ENCODE measurements around the gene CHRM2. TPM values are rescaled to one million over a fixed set of nuclear protein-coding genes. Genes with fewer than 3 reads are reported as not detected.

The CHRM2 gene
- total RNA-seq, 1 donor from 2014 or later = not detected

GRCh38 chr7:136940122-136940521 is 71.7 kb downstream of the CHRM2 start:
- DNase-seq (ENCODE audit: low spot score) = no peak
- H2AFZ ChIP-seq (replicated peaks) = no peak overlapping the region
- no peaks in the 10 kb centered on the region for H3K9me3 ChIP-seq (ENCODE audit: low read depth)
- no peak overlapping the region for H3K9ac ChIP-seq
- H3K79me2 ChIP-seq (ENCODE audit: low read depth) = no peaks in the 10 kb centered on the region
- H4K20me1 ChIP-seq (ENCODE audit: low read depth) = no peaks in the 10 kb centered on the region
- no peak overlapping the region for H3K27ac Mint-ChIP-seq
- no peak overlapping the region for H3K27ac ChIP-seq
- H3K4me3 ChIP-seq = no peak overlapping the region
- no peaks in the 10 kb centered on the region for H3F3A ChIP-seq (ENCODE audit: low read depth)
- H3K4me3 Mint-ChIP-seq = no peak overlapping the region
- no peaks in the 10 kb centered on the region for H3K9me3 Mint-ChIP-seq
- no peaks in the 10 kb centered on the region for H3K36me3 ChIP-seq
- H3K27me3 Mint-ChIP-seq (ENCODE audit: insufficient read depth, low read depth) = peaks cover 2% of the 10 kb centered on the region
- TF ChIP-seq CTCF (IDR thresholded peaks at IDR 0.05) (no peak), EZH2phosphoT487 (IDR thresholded peaks at IDR 0.05) (no peak), EZH2 (IDR thresholded peaks at IDR 0.05) (no peak)
- H3K27me3 ChIP-seq = no peaks in the 10 kb centered on the region
- H3K36me3 Mint-ChIP-seq = no peaks in the 10 kb centered on the region
- no peak overlapping the region for H3K4me2 ChIP-seq
- H3K4me1 ChIP-seq = no peaks in the 10 kb centered on the region
- H3K4me1 Mint-ChIP-seq = peaks cover 8% of the 10 kb centered on the region

GRCh38 chr7:136940917-136941316 is 72.5 kb downstream of the CHRM2 start:
- no peaks in the 10 kb centered on the region for H3K36me3 ChIP-seq
- Mint-ChIP-seq H3K27me3 (ENCODE audit: insufficient read depth, low read depth) (peaks cover 5% of the 10 kb centered on the region), H3K9me3 (no peaks in the 10 kb centered on the region), H3K4me1 (peaks cover 8% of the 10 kb centered on the region), H3K36me3 (no peaks in the 10 kb centered on the region), H3K27ac (no peak overlapping the region), H3K4me3 (no peak overlapping the region)
- no peak overlapping the region for H3K27ac ChIP-seq
- H3K4me2 ChIP-seq = no peak overlapping the region
- H3K9me3 ChIP-seq (ENCODE audit: low read depth) = no peaks in the 10 kb centered on the region
- DNase-seq (ENCODE audit: low spot score) = no peak
- H3F3A ChIP-seq (ENCODE audit: low read depth) = no peaks in the 10 kb centered on the region
- no peaks in the 10 kb centered on the region for H4K20me1 ChIP-seq (ENCODE audit: low read depth)
- H2AFZ ChIP-seq (replicated peaks) = no peak overlapping the region
- H3K4me1 ChIP-seq = no peaks in the 10 kb centered on the region
- H3K27me3 ChIP-seq = no peaks in the 10 kb centered on the region
- no peaks in the 10 kb centered on the region for H3K79me2 ChIP-seq (ENCODE audit: low read depth)
- no peak overlapping the region for H3K4me3 ChIP-seq
- TF ChIP-seq EZH2phosphoT487 (IDR thresholded peaks at IDR 0.05) (no peak), CTCF (IDR thresholded peaks at IDR 0.05) (no peak)
- H3K9ac ChIP-seq = no peak overlapping the region

DNA sequence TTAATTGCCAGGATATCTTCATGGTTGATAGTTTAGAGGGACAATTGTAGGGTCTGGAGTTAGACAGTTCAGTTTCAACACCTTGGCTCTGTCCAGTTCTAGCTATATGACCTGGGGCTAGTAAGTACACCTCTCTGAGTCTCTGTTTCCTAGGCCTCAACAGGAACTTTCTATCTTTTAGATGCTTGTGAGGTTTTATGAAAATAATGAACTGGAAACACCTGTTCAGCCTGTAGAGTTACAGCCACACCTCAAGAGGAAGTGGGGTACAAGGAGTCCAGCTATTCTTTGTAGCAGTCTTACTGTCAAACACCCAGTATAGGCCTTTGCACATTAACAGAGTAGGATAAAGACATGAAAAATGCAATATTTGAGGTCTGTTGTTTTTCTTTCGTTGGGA is 73.4 kb downstream of the CHRM2 start:
- no peak overlapping the region for H3K9ac ChIP-seq
- TF ChIP-seq EZH2phosphoT487 (IDR thresholded peaks at IDR 0.05) (no peak), EZH2 (IDR thresholded peaks at IDR 0.05) (no peak), CTCF (IDR thresholded peaks at IDR 0.05) (no peak)
- no peaks in the 10 kb centered on the region for H3F3A ChIP-seq (ENCODE audit: low read depth)
- no peaks in the 10 kb centered on the region for H3K27me3 ChIP-seq
- no peak overlapping the region for H2AFZ ChIP-seq (replicated peaks)
- no peak overlapping the region for H3K4me3 Mint-ChIP-seq
- H3K79me2 ChIP-seq (ENCODE audit: low read depth) = no peaks in the 10 kb centered on the region
- no peaks in the 10 kb centered on the region for H3K4me1 ChIP-seq
- H3K9me3 Mint-ChIP-seq = no peaks in the 10 kb centered on the region
- no peaks in the 10 kb centered on the region for H3K36me3 ChIP-seq
- no peak overlapping the region for H3K27ac ChIP-seq
- no peak overlapping the region for H3K4me3 ChIP-seq
- no peaks in the 10 kb centered on the region for H3K9me3 ChIP-seq (ENCODE audit: low read depth)
- no peaks in the 10 kb centered on the region for H3K36me3 Mint-ChIP-seq
- H3K4me2 ChIP-seq = no peak overlapping the region
- H4K20me1 ChIP-seq (ENCODE audit: low read depth) = no peaks in the 10 kb centered on the region
- peaks cover 8% of the 10 kb centered on the region for H3K4me1 Mint-ChIP-seq
- peaks cover 5% of the 10 kb centered on the region for H3K27me3 Mint-ChIP-seq (ENCODE audit: insufficient read depth, low read depth)
- no peak overlapping the region for H3K27ac Mint-ChIP-seq
- DNase-seq (ENCODE audit: low spot score) = no peak

DNA sequence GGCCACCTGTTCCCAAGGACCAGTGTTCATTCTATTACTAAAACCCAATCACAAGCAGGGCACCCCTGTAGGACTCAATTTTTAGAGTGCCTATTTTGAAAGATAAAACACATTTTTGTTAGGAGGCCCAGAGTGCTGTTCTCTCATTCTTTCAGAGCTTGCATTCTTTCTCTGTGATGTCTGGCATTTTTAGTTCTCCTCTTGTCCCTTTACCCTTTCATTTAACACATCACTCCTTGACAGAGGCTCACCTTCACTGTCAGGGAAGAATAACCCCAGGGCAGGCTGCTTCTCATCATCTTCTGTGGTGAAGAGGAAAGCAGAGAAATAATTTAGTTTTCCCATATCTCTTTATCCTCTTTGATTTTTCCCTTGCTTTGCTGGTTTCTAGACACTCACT is 73.9 kb downstream of the CHRM2 start:
- Mint-ChIP-seq H3K27me3 (ENCODE audit: insufficient read depth, low read depth) (peaks cover 5% of the 10 kb centered on the region), H3K36me3 (no peaks in the 10 kb centered on the region), H3K9me3 (no peaks in the 10 kb centered on the region), H3K4me1 (peaks cover 8% of the 10 kb centered on the region), H3K4me3 (no peak overlapping the region), H3K27ac (no peak overlapping the region)
- Histone ChIP-seq H3F3A (ENCODE audit: low read depth) (no peaks in the 10 kb centered on the region), H4K20me1 (ENCODE audit: low read depth) (no peaks in the 10 kb centered on the region), H3K4me1 (no peaks in the 10 kb centered on the region), H3K4me2 (no peak overlapping the region), H2AFZ (replicated peaks) (no peak overlapping the region), H3K9me3 (ENCODE audit: low read depth) (no peaks in the 10 kb centered on the region), H3K4me3 (no peak overlapping the region), H3K36me3 (no peaks in the 10 kb centered on the region), H3K79me2 (ENCODE audit: low read depth) (no peaks in the 10 kb centered on the region), H3K9ac (no peak overlapping the region), H3K27me3 (no peaks in the 10 kb centered on the region), H3K27ac (no peak overlapping the region)
- DNase-seq (ENCODE audit: low spot score) = no peak
- TF ChIP-seq EZH2 (IDR thresholded peaks at IDR 0.05) (no peak), CTCF (IDR thresholded peaks at IDR 0.05) (no peak), EZH2phosphoT487 (IDR thresholded peaks at IDR 0.05) (no peak)
